GM12878 (cell line): ENCODE results near the gene LMO3. TPM values are rescaled to one million over a fixed set of nuclear protein-coding genes. Genes with fewer than 3 reads are reported as not detected.

Experiments
- ATAC-seq: fragments of 200-7000 bp; cut with Tn5 transposase; 3 replicates; pipeline ENCODE4 v1.9.1; 2020; ENCODE audit warnings: mild to moderate bottlenecking, moderate library complexity
- BruUV-seq: library from RNA; stranded (reverse); fragments of 400-500 nt; replicated peaks from 2 replicates; lab custom pipeline; 2021; lab: Mats Ljungman, UMichigan
- CTCF ChIA-PET: fragments of 300-600 bp; sonication (Branson Sonifier 250); formaldehyde crosslinking; extraction: SDS; loops from one replicate; lab custom pipeline; 2021; ENCODE audit warnings: inconsistent platforms; lab: Yijun Ruan, JAX
- POLR2A ChIA-PET: fragments of 350-600 bp; formaldehyde crosslinking; extraction: SDS; loops from one replicate; lab custom pipeline; 2021; ENCODE audit warnings: inconsistent platforms; lab: Charles Lee
- RAD21 ChIA-PET: fragments of 300-600 bp; sonication (Branson Sonifier 250); formaldehyde crosslinking; loops from one replicate; lab custom pipeline; 2023; ENCODE audit warnings: antibody characterized with exemption; ENCODE audit not compliant: unreplicated experiment; lab: Charles Lee
- SMC1A ChIA-PET: fragments of 300-600 bp; sonication (Branson Sonifier 250); formaldehyde crosslinking; loops from one replicate; lab custom pipeline; 2023; ENCODE audit not compliant: unreplicated experiment, uncharacterized antibody; lab: Charles Lee
- DNase-seq: peaks from one replicate; pipeline ENCODE4 v3.0.0-alpha.2; 2011; ENCODE audit warnings: low read depth, low spot score
- FAIRE-seq: peaks from 3 replicates; lab custom pipeline; 2011; peaks lifted over from hg19 to GRCh38; lab: Jason Lieb, UNC
- H2AFZ ChIP-seq: 2 replicates; pipeline ENCODE4 v1.6.0; 2011; ENCODE audit warnings: low read depth, low read length, control low read depth; ENCODE audit not compliant: control insufficient read depth
- H3K27ac ChIP-seq: 2 replicates; pipeline ENCODE4 v1.5.1; 2011; ENCODE audit warnings: control low read depth; ENCODE audit not compliant: control insufficient read depth, insufficient read depth
- H3K27me3 ChIP-seq, 2 experiments: replicated peaks in 1 of 2; 2 replicates each; pipeline versions ENCODE4 v1.6.0 to v1.6.1; 2011; ENCODE audit warnings: low read length in 1 of 2; ENCODE audit not compliant: control insufficient read depth in 2 of 2, insufficient read depth in 2 of 2
- H3K36me3 ChIP-seq, 2 experiments: 2 replicates each; pipeline ENCODE4 v1.5.1; 2011; ENCODE audit warnings: low read length in 1 of 2; ENCODE audit not compliant: control insufficient read depth in 2 of 2, insufficient read depth in 2 of 2
- H3K4me1 ChIP-seq: 2 replicates; pipeline ENCODE4 v1.6.1; 2011; ENCODE audit warnings: mild to moderate bottlenecking, low read length, moderate library complexity, mixed read lengths; ENCODE audit not compliant: control insufficient read depth, insufficient read depth
- H3K4me2 ChIP-seq: 2 replicates; pipeline ENCODE4 v1.6.0; 2011; ENCODE audit warnings: control low read depth; ENCODE audit not compliant: control insufficient read depth, insufficient read depth
- H3K4me3 ChIP-seq: fragments of 200-600 bp; sonication (generic); 2 replicates; pipeline ENCODE4 v1.5.1; 2016
- H3K79me2 ChIP-seq: 2 replicates; pipeline ENCODE4 v1.6.0; 2011; ENCODE audit warnings: low read length; ENCODE audit not compliant: control insufficient read depth, insufficient read depth
- H3K9ac ChIP-seq: 2 replicates; pipeline ENCODE4 v1.8.0; 2011; ENCODE audit warnings: low read length, control low read depth, mixed read lengths; ENCODE audit not compliant: control insufficient read depth, insufficient read depth
- H3K9me3 ChIP-seq: replicated peaks from 3 replicates; pipeline ENCODE4 v1.5.1; 2011; ENCODE audit warnings: mild to moderate bottlenecking, low read length; ENCODE audit not compliant: control insufficient read depth, insufficient read depth
- H4K20me1 ChIP-seq: 2 replicates; pipeline ENCODE4 v1.6.0; 2011; ENCODE audit not compliant: control insufficient read depth, insufficient read depth
- ATF3 ChIP-seq: IDR thresholded peaks from 2 replicates; pipeline ENCODE4 v1.6.1; 2011; ENCODE audit warnings: low read depth, mild to moderate bottlenecking, low read length, moderate library complexity, borderline replicate concordance; ENCODE audit errors: extremely low read depth
- CUX1 ChIP-seq: IDR thresholded peaks from 2 replicates; pipeline ENCODE4 v1.6.1; 2012; ENCODE audit warnings: improper control_type of control experiment, low read depth, low read length; ENCODE audit not compliant: insufficient replicate concordance
- E2F8 ChIP-seq: fragments of 450-650 bp; IDR thresholded peaks from 2 replicates; pipeline ENCODE4 v1.6.1; 2018; ENCODE audit warnings: mild to moderate bottlenecking, low read depth, moderate library complexity; ENCODE audit not compliant: partially characterized antibody
- EGR1 ChIP-seq, 2 experiments: IDR thresholded peaks; 1 replicate in 1 of 2; 2 replicates in 1 of 2; pipeline ENCODE4 v1.6.1; 2011 to 2012; ENCODE audit warnings: low read depth in 2 of 2, low read length in 2 of 2, borderline replicate concordance in 1 of 2, mild to moderate bottlenecking in 1 of 2, moderate library complexity in 1 of 2
- HDAC2 ChIP-seq: fragments of 200-600 bp; sonication (generic); IDR thresholded peaks from 2 replicates; pipeline ENCODE4 v1.6.1; 2017
- IKZF1 ChIP-seq: fragments of 450-650 bp; conservative IDR thresholded peaks from 2 replicates; pipeline ENCODE4 v1.6.1; 2017; ENCODE audit warnings: antibody characterized with exemption, mild to moderate bottlenecking
- JUNB ChIP-seq: IDR thresholded peaks from 2 replicates; pipeline ENCODE4 v1.6.1; 2016; ENCODE audit warnings: antibody characterized with exemption, mild to moderate bottlenecking
- KAT2A ChIP-seq: conservative IDR thresholded peaks from 2 replicates; pipeline ENCODE4 v1.6.1; 2011; ENCODE audit warnings: low read depth, low read length; ENCODE audit not compliant: control insufficient read depth
- POLR2AphosphoS2 ChIP-seq: IDR thresholded peaks from 2 replicates; pipeline ENCODE4 v1.6.1; 2011; ENCODE audit warnings: low read depth, mild to moderate bottlenecking, low read length, improper control_type of control experiment, moderate library complexity
- RELA ChIP-seq: fragments of 450-650 bp; IDR thresholded peaks from 2 replicates; pipeline ENCODE4 v1.8.0; 2014; ENCODE audit warnings: borderline replicate concordance; ENCODE audit not compliant: partially characterized antibody
- TARDBP ChIP-seq: IDR thresholded peaks from 2 replicates; pipeline ENCODE4 v1.6.1; 2016; ENCODE audit warnings: borderline replicate concordance
- YBX1 ChIP-seq: fragments of 450-650 bp; IDR thresholded peaks from 2 replicates; pipeline ENCODE4 v1.6.1; 2016; ENCODE audit warnings: antibody characterized with exemption
- WGBS: methylation state at CpG from one replicate; pipeline ENCODE4 v1.1.6; 2016; ENCODE audit warnings: low lambda C conversion rate; ENCODE audit not compliant: insufficient replicate concordance, insufficient coverage; ENCODE audit errors: missing lambda C conversion rate; 5-methylcytosine and 5-hydroxymethylcytosine counted together
- in situ Hi-C: fragments of 300-500 bp; cut with MboI; formaldehyde crosslinking; loops from 9 replicates; pipeline ENCODE4 v1.14.3; 2018; ENCODE audit warnings: mixed read lengths
- intact Hi-C: fragments of 100-400 bp; cut with micrococcal nuclease; formaldehyde crosslinking; loops from one replicate; pipeline ENCODE4 v1.14.2; 2022; ENCODE audit not compliant: unreplicated experiment
- polyA plus RNA-seq, 11 experiments: library from polyadenylated mRNA; depleted of rRNA in 4 of 11; unstranded in 6 of 11; stranded (reverse) in 5 of 11; fragments of >200 nt; fragmentation: Nextera tagmentation in 4 of 11; fragmentation: Illumina TruSeq in 1 of 11; extraction: Ambion mirVana in 4 of 11; extraction: Trizol in 1 of 11; gene quantifications; 1 replicate in 1 of 11; 2 replicates in 10 of 11; pipeline versions ENCODE4 v1.2.1 to v1.2.3, GENCODE V29; 2011 to 2016; ENCODE audit warnings: inconsistent platforms in 2 of 11, missing spikeins in 2 of 11, low read depth in 1 of 11
- total RNA-seq, 4 experiments: library from RNA; depleted of rRNA in 3 of 4; stranded (reverse); fragments of >200 nt in 3 of 4; fragmentation: Illumina TruSeq in 1 of 4; extraction: Trizol in 1 of 4; gene quantifications; 2 replicates each; pipeline versions ENCODE4 v1.2.1 to v1.2.3, GENCODE V29; 2013 to 2021

Gene LMO3
- total and polyA plus RNA-seq, 10 of the 15 experiments (the other 5 are each of a cell fraction or from before 2014, with no cell fraction given) = 1.6 to 13.5 (median 1.9) TPM

- TF ChIP-seq HDAC2 (no peak), POLR2AphosphoS2 (no peak), RELA (no peak), YBX1 (no peak), JUNB (no peak), KAT2A (no peak), TARDBP (no peak), IKZF1 (no peak), E2F8 (no peak), ATF3 (no peak), EGR1 (IDR thresholded peaks at IDR 0.05; ENCODE audit: borderline replicate concordance in 1 of 2, low read depth in 2 of 2, low read length in 2 of 2) (no peak), CUX1 (no peak)
- TF ChIP-seq, all 136 proteins: peak for 0
- Histone ChIP-seq H3K36me3 (no peaks in the 10 kb centered on the region), H3K27ac (no peak overlapping the region), H2AFZ (no peak overlapping the region), H3K4me2 (no peak overlapping the region), H3K79me2 (no peaks in the 10 kb centered on the region), H3K4me1 (no peaks in the 10 kb centered on the region), H3K4me3 (no peak overlapping the region), H3K9ac (no peak overlapping the region), H3K27me3 (no peaks in the 10 kb centered on the region), H4K20me1 (no peaks in the 10 kb centered on the region), H3K9me3 (no peaks in the 10 kb centered on the region)
- RAD21 ChIA-PET = no interaction called here
- SMC1A ChIA-PET = interaction anchor here (0.6 to 1.3 kb wide), 2 partner anchors 8 to 13 kb away, joined by 3 read pairs; no protein-coding TSS in a partner anchor
- POLR2A ChIA-PET = no interaction called here
- BruUV-seq = no TSS peak
- WGBS = 71% methylated on average over 15 of the region's 15 CpGs
- in situ Hi-C loops = no loop called here
- CTCF ChIA-PET = interaction anchor here (1.0 kb wide), 1 partner anchor 8 kb away, joined by 3 read pairs; no protein-coding TSS in a partner anchor
- intact Hi-C loops = no loop called here
- DNase-seq (no peak), FAIRE-seq (no peak), ATAC-seq (no peak)
These were observed 92.7 kb downstream of the LMO3 start for GRCh38 chr12:16513231-16513630.
